HG02840 (cell line): Measurements from ENCODE around the gene OR51E2.
A peak's percentile ranks its signal among the peaks of the same experiment; 100 is the strongest.
"Not testable (repeated sequence)": the region's sequence is repeated elsewhere in the genome, so short reads cannot be mapped to it uniquely, and the experiment has no call there.

Source experiments
- ATAC-seq: cut with Tn5 transposase; IDR thresholded peaks from one replicate; pipeline ENCODE4 v1.9.1; 2021; ENCODE audit warnings: mild to moderate bottlenecking, moderate library complexity, moderate number of reproducible peaks; ENCODE audit not compliant: unreplicated experiment, low FRiP score

Gene OR51E2

GRCh38 chr11:4697585-4697984, at the start of gene OR51E2:
Gene OR51E2, minus strand, starts transcription at chr11:4697853. Its CDS starts 15,142 bp downstream, at chr11:4682711.
- ATAC-seq = no peak

GRCh38 chr11:4740735-4741134, 43.1 kb upstream of the OR51E2 start:
- no peak for ATAC-seq

GRCh38 chr11:4727171-4727570, 29.5 kb upstream of the OR51E2 start:
- ATAC-seq = no peak

GRCh38 chr11:4722616-4723534, 25.2 kb upstream of the OR51E2 start:
- ATAC-seq = not testable (repeated sequence)

GRCh38 chr11:4714300-4714699, 16.6 kb upstream of the OR51E2 start:
- ATAC-seq = no peak

- ATAC-seq = no peak
These were observed 15.6 kb upstream of the OR51E2 start for GRCh38 chr11:4713241-4713640.

GRCh38 chr11:4704790-4705334, 7.2 kb upstream of the OR51E2 start:
- no peak for ATAC-seq

- ATAC-seq = no peak
These were observed 6.6 kb upstream of the OR51E2 start, which contains the start of gene MMP26 for GRCh38 chr11:4704054-4704789. Gene MMP26, plus strand, starts transcription at chr11:4704784.

GRCh38 chr11:4700436-4700820, 2.8 kb upstream of the OR51E2 start:
- ATAC-seq = no peak

GRCh38 chr11:4699697-4700435, 2.2 kb upstream of the OR51E2 start:
- ATAC-seq = peak; percentile 59

- no peak for ATAC-seq
These were observed 2.2 kb downstream of the OR51E2 start for GRCh38 chr11:4695442-4695841.

- ATAC-seq = no peak
These were observed 12.9 kb downstream of the OR51E2 start for GRCh38 chr11:4684631-4685285.

- ATAC-seq = no peak
These were observed 14.8 kb downstream of the OR51E2 start for GRCh38 chr11:4682623-4683419.

- no peak for ATAC-seq
These were observed 17.3 kb downstream of the OR51E2 start for GRCh38 chr11:4680341-4680740.

GRCh38 chr11:4677948-4678347, 19.7 kb downstream of the OR51E2 start:
- no peak for ATAC-seq

GRCh38 chr11:4673781-4674180, 23.9 kb downstream of the OR51E2 start:
- no peak for ATAC-seq

- ATAC-seq = no peak
These were observed 25.2 kb downstream of the OR51E2 start for GRCh38 chr11:4672470-4672869.

GRCh38 chr11:4671741-4672140, 25.9 kb downstream of the OR51E2 start:
- no peak for ATAC-seq

- no peak for ATAC-seq
These were observed 32.2 kb downstream of the OR51E2 start for GRCh38 chr11:4665424-4665823.
